Stimulated activated CD4-positive, alpha-beta T cell treated with anti-CD3 and anti-CD28 coated beads, TNF-alpha, amount 100 ng/mL, for 48 hours (primary cell): ENCODE results near the gene KCNN3.

Experiments used
- DNase-seq, 3 donors: peaks; one replicate each; pipeline ENCODE4 v3.0.0-alpha.2; 2020; ENCODE audit warnings: low read depth in 3 of 3

KCNN3 gene

DNA sequence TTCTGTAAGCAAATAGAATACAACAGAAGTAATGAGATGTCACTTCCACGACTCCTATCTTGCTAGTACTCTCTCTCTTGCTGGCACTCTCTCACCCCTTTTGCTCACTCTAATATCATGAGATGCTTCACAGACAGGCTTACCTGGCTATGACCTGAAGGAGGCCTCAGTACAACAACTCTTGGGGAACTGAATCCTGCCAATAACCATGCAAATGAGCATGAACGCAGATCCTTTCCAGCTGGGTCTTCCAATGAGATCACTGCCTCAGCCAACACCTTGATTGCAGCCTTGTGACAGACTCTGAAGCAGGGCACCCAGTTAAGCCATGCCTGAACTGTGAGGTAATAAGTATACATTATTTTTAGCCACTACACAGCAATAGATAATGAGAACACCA, 209.0 kb downstream of the KCNN3 start:
- DNase-seq: no peak

DNA sequence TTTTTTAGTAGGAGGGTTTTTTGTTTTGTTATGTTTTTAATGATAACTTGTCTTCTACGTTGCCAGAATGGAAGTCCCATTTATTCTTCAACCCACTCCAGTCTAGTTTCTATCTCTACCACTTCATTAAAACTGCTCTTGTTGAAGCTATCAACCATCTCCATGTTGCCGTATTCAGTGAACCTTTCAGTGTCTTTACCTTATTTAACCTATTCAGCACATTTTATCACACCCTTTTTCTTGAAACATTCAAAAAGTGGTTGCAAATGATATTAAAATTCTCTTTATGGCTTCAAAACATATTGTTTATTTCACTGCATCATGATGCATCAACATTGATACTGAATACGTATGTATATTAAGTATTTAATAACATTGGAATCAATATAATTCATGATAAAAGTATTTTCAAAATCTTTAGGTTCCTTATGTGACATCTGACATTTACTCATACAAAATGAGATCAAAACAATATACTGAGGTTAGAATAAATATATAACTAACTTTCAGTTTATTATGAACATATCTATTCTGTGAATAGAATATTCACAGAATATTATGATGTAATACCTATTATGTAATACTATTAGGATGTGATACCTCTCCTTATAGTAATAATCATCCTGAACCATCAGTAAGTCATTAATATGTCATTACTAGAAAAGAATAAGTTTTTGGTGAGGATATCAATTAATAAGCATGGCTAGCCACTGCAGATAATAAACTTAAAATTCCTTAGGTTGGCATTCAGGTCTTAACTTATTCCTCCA, 210.1 kb downstream of the KCNN3 start:
- DNase-seq: no peak

DNA sequence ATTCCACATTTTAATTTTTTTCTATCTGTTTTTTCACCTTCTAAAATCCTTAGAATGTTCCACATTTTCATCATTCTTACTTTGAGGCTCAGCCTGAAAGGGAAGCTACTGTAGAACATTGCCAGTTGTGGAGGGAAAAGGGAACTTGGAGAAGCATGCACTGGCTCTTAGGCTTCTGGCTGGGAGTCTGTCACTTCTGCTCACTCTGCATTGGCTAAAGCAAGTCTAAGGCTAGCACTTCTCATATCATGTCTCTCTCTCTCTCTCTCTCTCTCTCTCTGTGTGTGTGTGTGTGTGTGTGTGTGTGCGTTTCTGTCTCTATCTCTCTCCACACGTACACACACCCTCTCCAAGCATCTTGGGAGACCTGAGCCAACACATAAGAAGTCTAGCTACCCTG, 212.5 kb downstream of the KCNN3 start:
- no peak for DNase-seq

DNA sequence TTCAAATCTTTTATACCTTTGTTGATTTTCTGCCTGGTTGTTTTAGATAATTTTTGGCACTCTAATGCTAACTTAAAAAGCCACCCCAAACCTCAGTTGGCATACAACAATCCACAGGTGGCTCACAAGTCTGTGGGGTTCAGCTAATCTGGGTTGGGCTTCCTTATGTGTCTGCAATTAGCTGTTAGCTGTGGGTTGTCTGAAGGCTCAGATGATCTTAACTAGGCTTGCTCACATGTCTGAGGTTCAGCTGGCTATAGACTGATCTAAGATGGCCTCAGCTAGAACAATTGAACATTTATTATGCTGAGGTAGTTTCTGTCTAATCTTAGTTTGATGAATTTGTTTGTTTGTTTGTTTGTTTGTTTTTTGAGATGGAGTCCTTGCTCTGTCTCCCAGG, 217.2 kb downstream of the KCNN3 start:
- no peak for DNase-seq
